ENCODE results near the gene TMCO2. TPM values are rescaled to one million over a fixed set of nuclear protein-coding genes. Genes with fewer than 3 reads are reported as not detected.

Gene TMCO2
- total and polyA plus RNA-seq, 8 donors = not detected

GRCh38 chr1:40265919-40266318 lies 18.2 kb downstream of the TMCO2 start:
- no peaks in the 10 kb centered on the region for H3K9me3 ChIP-seq
- no peak for FAIRE-seq

GRCh38 chr1:40266786-40267535 lies 19.2 kb downstream of the TMCO2 start:
- peaks cover 0 to 25% (median 6%) of the 10 kb centered on the region in 3 donors for H3K36me3 ChIP-seq
- FAIRE-seq (peak; percentile 32), DNase-seq (no peak), ATAC-seq (peak in 2 of 4 donors; percentile 7 to 14)
- no peak overlapping the region for H3K4me3 ChIP-seq
- H3K27me3 ChIP-seq = no peaks in the 10 kb centered on the region
- no peak for TF ChIP-seq CTCF (IDR thresholded peaks at IDR 0.05)
- intact Hi-C loops (cut with DNase I) = no loop called here
- H3K27ac ChIP-seq = peak overlapping the region; percentile 46 to 87 (median 79)
- peaks cover 0 to 16% (median 15%) of the 10 kb centered on the region in 3 donors for H3K4me1 ChIP-seq
- WGBS, 2 donors = 86 to 92% methylated on average over 6 of the region's 6 CpGs
- no peaks in the 10 kb centered on the region for H3K9me3 ChIP-seq

More at GRCh38 chr1:40265919-40266318, 18.2 kb downstream of the TMCO2 start:
- Histone ChIP-seq H3K27ac (peak overlapping the region in 1 of 4 donors; percentile 87), H3K4me3 (no peak overlapping the region), H3K27me3 (no peaks in the 10 kb centered on the region), H3K36me3 (peaks cover 0 to 20% (median 6%) of the 10 kb centered on the region in 3 donors), H3K4me1 (peaks cover 0 to 16% (median 15%) of the 10 kb centered on the region in 3 donors)
- no peak for ATAC-seq
- no peak for TF ChIP-seq CTCF (IDR thresholded peaks at IDR 0.05)
- intact Hi-C loops (cut with DNase I) = no loop called here
- no peak for DNase-seq

GRCh38 chr1:40267767-40268187 lies 20.0 kb downstream of the TMCO2 start:
- peak; percentile 96 to 98 (median 97) for ATAC-seq
- 8 to 11% methylated on average over 2 of the region's 2 CpGs for WGBS, 2 donors
- DNase-seq = peak in 3 of 6 donors; percentile 45 to 66 (median 66)
- FAIRE-seq = peak; percentile 87
- Histone ChIP-seq H3K36me3 (peaks cover 0 to 20% (median 6%) of the 10 kb centered on the region in 3 donors), H3K4me3 (no peak overlapping the region), H3K9me3 (no peaks in the 10 kb centered on the region), H3K27me3 (no peaks in the 10 kb centered on the region), H3K4me1 (peaks cover 4 to 18% (median 17%) of the 10 kb centered on the region in 3 donors), H3K27ac (peak overlapping the region; percentile 46 to 87 (median 79))
- intact Hi-C loops (cut with DNase I) = no loop called here
- TF ChIP-seq CTCF (IDR thresholded peaks at IDR 0.05) = no peak

GRCh38 chr1:40268211-40268610 lies 20.5 kb downstream of the TMCO2 start:
- Histone ChIP-seq H3K9me3 (no peaks in the 10 kb centered on the region), H3K36me3 (peaks cover 0 to 16% (median 6%) of the 10 kb centered on the region in 3 donors), H3K4me3 (no peak overlapping the region), H3K27me3 (no peaks in the 10 kb centered on the region), H3K27ac (peak overlapping the region; percentile 46 to 87 (median 66)), H3K4me1 (peaks cover 7 to 22% (median 20%) of the 10 kb centered on the region in 3 donors)
- intact Hi-C loops (cut with DNase I) = no loop called here
- TF ChIP-seq CTCF (IDR thresholded peaks at IDR 0.05) = no peak
- no peak for FAIRE-seq
- ATAC-seq = no peak
- no peak for DNase-seq
